ENCODE measurements around the gene EPHB2. TPM values are rescaled to one million over a fixed set of nuclear protein-coding genes. Genes with fewer than 3 reads are reported as not detected.

Gene EPHB2
- total and polyA plus RNA-seq, 8 donors = 0.13 to 88.1 (median 2.6) TPM; not detected in 1

GRCh38 chr1:22677931-22678896 lies 32.4 kb upstream of the EPHB2 start:
- no peak for TF ChIP-seq EP300 (IDR thresholded peaks at IDR 0.05)
- no peak for TF ChIP-seq POLR2AphosphoS5 (IDR thresholded peaks at IDR 0.05)
- TF ChIP-seq, protein P1, sequence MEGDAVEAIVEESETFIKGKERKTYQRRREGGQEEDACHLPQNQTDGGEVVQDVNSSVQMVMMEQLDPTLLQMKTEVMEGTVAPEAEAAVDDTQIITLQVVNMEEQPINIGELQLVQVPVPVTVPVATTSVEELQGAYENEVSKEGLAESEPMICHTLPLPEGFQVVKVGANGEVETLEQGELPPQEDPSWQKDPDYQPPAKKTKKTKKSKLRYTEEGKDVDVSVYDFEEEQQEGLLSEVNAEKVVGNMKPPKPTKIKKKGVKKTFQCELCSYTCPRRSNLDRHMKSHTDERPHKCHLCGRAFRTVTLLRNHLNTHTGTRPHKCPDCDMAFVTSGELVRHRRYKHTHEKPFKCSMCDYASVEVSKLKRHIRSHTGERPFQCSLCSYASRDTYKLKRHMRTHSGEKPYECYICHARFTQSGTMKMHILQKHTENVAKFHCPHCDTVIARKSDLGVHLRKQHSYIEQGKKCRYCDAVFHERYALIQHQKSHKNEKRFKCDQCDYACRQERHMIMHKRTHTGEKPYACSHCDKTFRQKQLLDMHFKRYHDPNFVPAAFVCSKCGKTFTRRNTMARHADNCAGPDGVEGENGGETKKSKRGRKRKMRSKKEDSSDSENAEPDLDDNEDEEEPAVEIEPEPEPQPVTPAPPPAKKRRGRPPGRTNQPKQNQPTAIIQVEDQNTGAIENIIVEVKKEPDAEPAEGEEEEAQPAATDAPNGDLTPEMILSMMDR (IDR thresholded peaks at IDR 0.05) = no peak
- Histone ChIP-seq H3K4me1 (no peaks in the 10 kb centered on the region), H3K4me3 (no peak overlapping the region), H3K27ac (no peak overlapping the region), H3K27me3 (peaks cover 5 to 70% (median 24%) of the 10 kb centered on the region in 3 donors), H3K36me3 (no peaks in the 10 kb centered on the region), H3K9me3 (no peaks in the 10 kb centered on the region)
- intact Hi-C loops (cut with DNase I; ENCODE audit: low total_unique reads) = no loop called here
- 81 to 91% (median 86%) methylated on average over 11 to 13 of the region's 13 CpGs for WGBS, 5 donors
- DNase-seq = peak in 1 of 2 donors; percentile 38

GRCh38 chr1:22680726-22681125 lies 29.9 kb upstream of the EPHB2 start:
- Histone ChIP-seq H3K4me3 (no peak overlapping the region), H3K27ac (no peak overlapping the region), H3K9me3 (no peaks in the 10 kb centered on the region), H3K36me3 (no peaks in the 10 kb centered on the region), H3K27me3 (peaks cover 0 to 58% (median 15%) of the 10 kb centered on the region in 3 donors), H3K4me1 (no peaks in the 10 kb centered on the region)
- intact Hi-C loops (cut with DNase I; ENCODE audit: low total_unique reads) = no loop called here
- TF ChIP-seq, protein P1 (IDR thresholded peaks at IDR 0.05) = no peak
- TF ChIP-seq POLR2AphosphoS5 (IDR thresholded peaks at IDR 0.05) (no peak), EP300 (IDR thresholded peaks at IDR 0.05) (no peak), POLR2A (IDR thresholded peaks at IDR 0.05) (no peak)
- no peak for DNase-seq
- WGBS, 5 donors = 26 to 47% (median 32%) methylated on average over 8 to 9 of the region's 9 CpGs

- DNase-seq = no peak
- no peak overlapping the region for H3K27ac ChIP-seq
- no peak overlapping the region for H3K4me3 ChIP-seq
- H3K9me3 ChIP-seq = no peaks in the 10 kb centered on the region
- 75 to 81% (median 80%) methylated on average over 15 of the region's 15 CpGs for WGBS, 5 donors
- intact Hi-C loops (cut with DNase I; ENCODE audit: low total_unique reads) = no loop called here
- peaks cover 0 to 55% (median 12%) of the 10 kb centered on the region in 3 donors for H3K27me3 ChIP-seq
- no peaks in the 10 kb centered on the region for H3K36me3 ChIP-seq
- TF ChIP-seq POLR2AphosphoS5 (IDR thresholded peaks at IDR 0.05) (no peak), POLR2A (IDR thresholded peaks at IDR 0.05) (no peak), EP300 (IDR thresholded peaks at IDR 0.05) (no peak)
- TF ChIP-seq, protein P1 (IDR thresholded peaks at IDR 0.05) = no peak
- H3K4me1 ChIP-seq = no peaks in the 10 kb centered on the region
Measured at GRCh38 chr1:22681556-22682276, 28.9 kb upstream of the EPHB2 start.

- Histone ChIP-seq H3K9me3 (no peaks in the 10 kb centered on the region), H3K4me1 (no peaks in the 10 kb centered on the region), H3K4me3 (no peak overlapping the region), H3K36me3 (no peaks in the 10 kb centered on the region), H3K27ac (no peak overlapping the region), H3K27me3 (peaks cover 0 to 57% (median 4%) of the 10 kb centered on the region in 3 donors)
- no peak for DNase-seq
- intact Hi-C loops (cut with DNase I; ENCODE audit: low total_unique reads) = no loop called here
- WGBS, 5 donors = 65 to 96% (median 72%) methylated on average over 1 of the region's 1 CpG
- no peak for TF ChIP-seq EP300 (IDR thresholded peaks at IDR 0.05)
- TF ChIP-seq, protein P1 (IDR thresholded peaks at IDR 0.05) = no peak
- TF ChIP-seq POLR2AphosphoS5 (IDR thresholded peaks at IDR 0.05) = no peak
- TF ChIP-seq POLR2A (IDR thresholded peaks at IDR 0.05) = no peak
Measured at GRCh38 chr1:22683547-22683946, 27.1 kb upstream of the EPHB2 start.
